Chondrocyte (in vitro differentiated cells): ENCODE data around the gene ALK. TPM values are rescaled to one million over a fixed set of nuclear protein-coding genes. Genes with fewer than 3 reads are reported as not detected.

ENCODE experiments used
- DNase-seq: peaks from one replicate; pipeline ENCODE4 v3.0.0; 2021; ENCODE audit warnings: mixed read lengths, low spot score
- H3K27ac Mint-ChIP-seq: one replicate; pipeline ENCODE4 v1.8.0; 2021; ENCODE audit warnings: mild to moderate bottlenecking, moderate library complexity, mixed read lengths; ENCODE audit not compliant: unreplicated experiment
- H3K27me3 Mint-ChIP-seq: 2 replicates; pipeline ENCODE4 v1.8.0; 2021; ENCODE audit warnings: low read depth, mixed read lengths
- H3K36me3 Mint-ChIP-seq: 2 replicates; pipeline ENCODE4 v1.8.0; 2021; ENCODE audit warnings: low read depth, mixed read lengths
- H3K4me1 Mint-ChIP-seq: 2 replicates; pipeline ENCODE4 v1.8.0; 2021; ENCODE audit warnings: low read depth, mild to moderate bottlenecking, mixed read lengths
- H3K4me3 Mint-ChIP-seq: one replicate; pipeline ENCODE4 v1.8.0; 2021; ENCODE audit warnings: mild to moderate bottlenecking, moderate library complexity, mixed read lengths; ENCODE audit not compliant: unreplicated experiment
- H3K9me3 Mint-ChIP-seq: 2 replicates; pipeline ENCODE4 v1.8.0; 2021; ENCODE audit warnings: low read depth, mixed read lengths
- total RNA-seq: library from RNA; stranded (reverse); gene quantifications from 3 replicates; pipeline ENCODE4 v1.2.1, GENCODE V29; 2021
- TF ChIP-seq, protein P1 (sequence below): fragments of 200-600 bp; sonication (generic); IDR thresholded peaks from 2 replicates; pipeline ENCODE4 v1.5.0; 2021; ENCODE audit warnings: antibody characterized with exemption, mild to moderate bottlenecking, moderate library complexity

ALK gene
- total RNA-seq, 1 donor from 2014 or later: 0.07 TPM

DNA sequence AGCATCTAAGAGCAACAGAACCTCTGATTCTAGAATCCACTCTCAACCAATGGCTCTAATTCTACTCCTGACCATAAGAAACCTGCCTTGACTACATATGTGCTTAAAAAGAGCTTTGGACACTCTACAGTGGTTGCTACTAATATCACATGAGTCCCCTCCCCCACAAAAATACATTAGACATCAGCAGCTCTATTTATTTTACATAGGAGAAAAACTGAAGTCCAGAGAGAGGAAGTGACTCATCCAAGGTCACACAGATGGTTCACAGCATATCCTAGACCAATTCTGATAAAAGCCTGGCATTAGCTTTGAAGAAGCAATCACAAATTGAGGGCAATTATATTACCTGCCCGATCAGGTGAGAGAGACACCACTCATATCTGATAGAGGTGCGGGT is 49.8 kb downstream of the ALK start:
- Mint-ChIP-seq H3K4me3 (no peak overlapping the region), H3K9me3 (no peaks in the 10 kb centered on the region), H3K27me3 (peaks cover 16% of the 10 kb centered on the region), H3K4me1 (no peaks in the 10 kb centered on the region), H3K36me3 (no peaks in the 10 kb centered on the region), H3K27ac (no peak overlapping the region)
- TF ChIP-seq, protein P1, sequence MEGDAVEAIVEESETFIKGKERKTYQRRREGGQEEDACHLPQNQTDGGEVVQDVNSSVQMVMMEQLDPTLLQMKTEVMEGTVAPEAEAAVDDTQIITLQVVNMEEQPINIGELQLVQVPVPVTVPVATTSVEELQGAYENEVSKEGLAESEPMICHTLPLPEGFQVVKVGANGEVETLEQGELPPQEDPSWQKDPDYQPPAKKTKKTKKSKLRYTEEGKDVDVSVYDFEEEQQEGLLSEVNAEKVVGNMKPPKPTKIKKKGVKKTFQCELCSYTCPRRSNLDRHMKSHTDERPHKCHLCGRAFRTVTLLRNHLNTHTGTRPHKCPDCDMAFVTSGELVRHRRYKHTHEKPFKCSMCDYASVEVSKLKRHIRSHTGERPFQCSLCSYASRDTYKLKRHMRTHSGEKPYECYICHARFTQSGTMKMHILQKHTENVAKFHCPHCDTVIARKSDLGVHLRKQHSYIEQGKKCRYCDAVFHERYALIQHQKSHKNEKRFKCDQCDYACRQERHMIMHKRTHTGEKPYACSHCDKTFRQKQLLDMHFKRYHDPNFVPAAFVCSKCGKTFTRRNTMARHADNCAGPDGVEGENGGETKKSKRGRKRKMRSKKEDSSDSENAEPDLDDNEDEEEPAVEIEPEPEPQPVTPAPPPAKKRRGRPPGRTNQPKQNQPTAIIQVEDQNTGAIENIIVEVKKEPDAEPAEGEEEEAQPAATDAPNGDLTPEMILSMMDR: no peak
- DNase-seq: no peak

DNA sequence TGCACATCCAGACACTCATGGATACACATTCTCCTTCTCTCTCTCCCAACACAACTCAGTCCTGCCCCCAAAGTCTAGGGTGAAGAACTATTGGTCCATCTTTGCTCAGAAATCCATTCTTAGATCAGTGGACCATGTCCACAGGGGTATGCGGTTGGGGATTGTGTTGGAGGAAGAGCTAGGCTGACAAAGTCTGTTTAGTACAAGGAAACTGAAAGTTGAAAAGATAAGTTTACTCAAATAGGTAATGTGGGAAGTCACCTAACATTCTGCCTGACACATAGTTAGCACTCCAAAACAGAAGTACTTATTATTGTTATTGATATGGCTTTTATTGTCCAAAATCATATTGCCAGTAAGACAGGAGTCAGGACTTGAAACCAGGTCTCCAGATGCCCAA is 55.9 kb downstream of the ALK start:
- Mint-ChIP-seq H3K27me3 (peaks cover 46% of the 10 kb centered on the region), H3K36me3 (no peaks in the 10 kb centered on the region), H3K4me1 (no peaks in the 10 kb centered on the region), H3K27ac (no peak overlapping the region), H3K9me3 (no peaks in the 10 kb centered on the region), H3K4me3 (no peak overlapping the region)
- TF ChIP-seq, protein P1: no peak
- no peak for DNase-seq

DNA sequence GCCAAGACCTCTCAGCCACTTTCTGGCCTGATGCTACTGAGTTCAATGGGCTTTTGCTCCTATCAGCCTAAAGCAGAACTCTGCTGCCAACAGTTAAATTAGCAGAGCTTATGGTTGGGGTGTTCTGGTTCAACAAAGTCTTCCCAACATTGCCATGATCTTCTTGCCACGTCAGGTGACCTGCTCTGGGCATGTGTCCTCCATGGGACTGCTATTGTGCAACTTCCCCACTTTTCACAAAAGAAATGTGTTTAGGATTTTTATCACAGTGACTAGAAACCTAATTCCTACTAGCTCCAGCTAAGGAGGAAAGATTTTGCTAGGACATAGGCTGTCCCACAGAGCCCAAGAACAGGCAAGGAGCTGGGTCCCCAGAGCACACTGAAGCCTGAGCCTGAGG is 56.4 kb downstream of the ALK start:
- DNase-seq: no peak
- Mint-ChIP-seq H3K9me3 (no peaks in the 10 kb centered on the region), H3K27me3 (peaks cover 50% of the 10 kb centered on the region), H3K36me3 (no peaks in the 10 kb centered on the region), H3K4me1 (no peaks in the 10 kb centered on the region), H3K4me3 (no peak overlapping the region), H3K27ac (no peak overlapping the region)
- TF ChIP-seq, protein P1: no peak

DNA sequence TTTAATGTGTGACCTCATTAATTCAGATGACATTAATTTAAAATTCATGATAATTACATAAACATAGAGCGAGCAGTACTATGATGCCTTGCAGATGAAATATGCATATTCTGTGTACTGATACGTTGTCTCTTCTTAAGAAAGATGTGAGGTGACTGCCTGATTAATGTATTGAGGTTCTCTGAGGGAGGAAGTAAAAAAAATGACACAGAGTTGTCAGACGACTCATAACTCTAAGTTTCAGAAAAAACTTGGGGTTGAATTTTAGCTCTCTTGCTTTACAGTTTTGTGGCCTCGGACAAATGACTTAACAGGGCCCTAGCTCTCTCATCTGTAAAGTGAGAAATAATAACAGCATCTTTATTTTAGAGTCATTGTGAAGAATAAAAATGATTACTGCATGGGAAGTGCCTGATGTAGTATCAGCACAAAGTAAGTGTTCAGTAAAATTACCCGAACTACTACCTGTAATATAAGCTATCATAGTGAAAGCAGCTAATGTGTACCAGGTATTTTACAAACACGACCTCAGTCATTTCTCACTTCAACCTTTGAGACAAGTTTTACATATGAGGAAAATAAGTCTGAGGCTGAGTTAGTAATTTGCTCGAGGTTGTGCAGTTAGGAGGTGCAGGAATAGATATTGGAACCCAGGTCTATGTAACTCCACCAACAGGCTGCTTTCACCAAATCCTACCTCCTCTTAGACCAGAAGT is 65.3 kb downstream of the ALK start:
- H3K4me3 Mint-ChIP-seq: no peak overlapping the region
- DNase-seq: no peak
- no peak overlapping the region for H3K27ac Mint-ChIP-seq
- peaks cover 9% of the 10 kb centered on the region for H3K9me3 Mint-ChIP-seq
- H3K36me3 Mint-ChIP-seq: no peaks in the 10 kb centered on the region
- TF ChIP-seq, protein P1: no peak
- no peaks in the 10 kb centered on the region for H3K4me1 Mint-ChIP-seq
- peaks cover 24% of the 10 kb centered on the region for H3K27me3 Mint-ChIP-seq

DNA sequence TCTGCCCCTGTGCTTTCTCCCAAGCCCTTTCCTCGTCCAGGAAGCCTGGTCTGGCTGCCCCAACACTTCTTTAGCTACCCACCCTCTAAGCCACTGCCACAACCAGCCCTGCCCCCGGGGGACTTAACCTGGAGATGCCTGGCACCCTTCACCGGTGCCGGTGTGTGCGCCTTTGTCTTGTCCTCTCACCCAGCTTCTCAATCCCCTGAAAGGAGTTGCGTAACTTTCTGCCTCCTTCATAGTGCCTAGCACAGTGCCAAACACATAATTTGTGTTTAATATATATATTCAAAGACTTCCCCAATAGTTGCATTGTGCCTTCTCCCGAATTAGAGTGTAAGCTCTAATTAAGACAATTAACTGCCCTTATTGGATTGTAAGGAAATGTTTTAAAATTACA is 70.6 kb downstream of the ALK start:
- no peaks in the 10 kb centered on the region for H3K36me3 Mint-ChIP-seq

More for the DNA sequence above, 70.6 kb downstream of the ALK start:
- H3K4me1 Mint-ChIP-seq: no peaks in the 10 kb centered on the region
- no peak for DNase-seq
- no peak overlapping the region for H3K4me3 Mint-ChIP-seq
- TF ChIP-seq, protein P1: no peak
- H3K27ac Mint-ChIP-seq: no peak overlapping the region
- H3K9me3 Mint-ChIP-seq: peaks cover 9% of the 10 kb centered on the region
- peaks cover 10% of the 10 kb centered on the region for H3K27me3 Mint-ChIP-seq
